Measurements from ENCODE around the gene MED13.

Gene MED13

GRCh38 chr17:62094175-62094574 lies 29.1 kb upstream of the MED13 start:
- peak overlapping the region; percentile 48 for H3K27ac ChIP-seq
- TF ChIP-seq CTCF (conservative IDR thresholded peaks at IDR 0.05), result no peak

GRCh38 chr17:62093188-62094155 lies 28.4 kb upstream of the MED13 start:
- H3K27ac ChIP-seq, result peak overlapping the region; percentile 48
- no peak for TF ChIP-seq CTCF (conservative IDR thresholded peaks at IDR 0.05)

GRCh38 chr17:62092784-62093183 lies 27.7 kb upstream of the MED13 start:
- no peak for TF ChIP-seq CTCF (conservative IDR thresholded peaks at IDR 0.05)
- H3K27ac ChIP-seq, result no peak overlapping the region; the same call in 1 of the 2 replicates

- no peak overlapping the region for H3K27ac ChIP-seq
- TF ChIP-seq CTCF (conservative IDR thresholded peaks at IDR 0.05), result no peak
Observed at GRCh38 chr17:62091804-62092203, 26.7 kb upstream of the MED13 start.

GRCh38 chr17:62090868-62091267 lies 25.8 kb upstream of the MED13 start:
- TF ChIP-seq CTCF (conservative IDR thresholded peaks at IDR 0.05), result no peak

GRCh38 chr17:62090021-62090824 lies 25.1 kb upstream of the MED13 start:
- no peak for TF ChIP-seq CTCF (conservative IDR thresholded peaks at IDR 0.05)
- no peak overlapping the region for H3K27ac ChIP-seq

More at GRCh38 chr17:62090868-62091267, 25.8 kb upstream of the MED13 start:
- H3K27ac ChIP-seq, result no peak overlapping the region

- TF ChIP-seq CTCF (conservative IDR thresholded peaks at IDR 0.05), result no peak
- H3K27ac ChIP-seq, result no peak overlapping the region
Observed at GRCh38 chr17:62089334-62089733, 24.3 kb upstream of the MED13 start.

Data from VCaP (cell line).